Loucy (cell line): ENCODE data around the gene PODXL.

Experiments
- CTCF ChIP-seq: fragments of 200-600 bp; sonication (generic); conservative IDR thresholded peaks from 2 replicates; pipeline ENCODE4 v1.5.1; 2014; ENCODE audit warnings: mild to moderate bottlenecking, antibody characterized with exemption, low read length
- EZH2phosphoT487 ChIP-seq: fragments of 200-600 bp; IDR thresholded peaks from 2 replicates; pipeline ENCODE4 v1.6.1; 2018; ENCODE audit warnings: antibody characterized with exemption, mild to moderate bottlenecking, moderate library complexity, borderline replicate concordance

GRCh38 chr7:131486346-131486745 is 70.1 kb downstream of the PODXL start:
- TF ChIP-seq CTCF (no peak), EZH2phosphoT487 (no peak)
